WTC11 (cell line): ENCODE measurements around the gene GALNT15. TPM values are rescaled to one million over a fixed set of nuclear protein-coding genes. Genes with fewer than 3 reads are reported as not detected.

Experiments
- ATAC-seq: fragments of 200-7000 bp; cut with Tn5 transposase; 2 replicates; pipeline ENCODE4 v1.10.0; 2021; ENCODE audit warnings: mild to moderate bottlenecking, moderate library complexity
- CTCF ChIA-PET: fragments of 300-600 bp; sonication (Branson Sonifier 250); formaldehyde crosslinking; loops from one replicate; lab custom pipeline; 2021; ENCODE audit warnings: antibody characterized with exemption; lab: Charles Lee
- POLR2A ChIA-PET: fragments of 350-600 bp; sonication (Branson Sonifier 250); formaldehyde crosslinking; loops from one replicate; lab custom pipeline; 2021; ENCODE audit warnings: antibody characterized with exemption; lab: Charles Lee
- DNase-seq: peaks from one replicate; pipeline ENCODE4 v3.0.0; 2021; ENCODE audit warnings: low spot score
- H3K27ac Mint-ChIP-seq: 2 replicates; pipeline ENCODE4 v1.8.0; 2021; ENCODE audit warnings: mixed read lengths
- H3K27me3 Mint-ChIP-seq: 2 replicates; pipeline ENCODE4 v1.8.0; 2021; ENCODE audit warnings: low read depth, mild to moderate bottlenecking, moderate library complexity, mixed read lengths
- H3K36me3 Mint-ChIP-seq: 2 replicates; pipeline ENCODE4 v1.8.0; 2021; ENCODE audit warnings: mixed read lengths
- H3K4me1 Mint-ChIP-seq: 2 replicates; pipeline ENCODE4 v1.8.0; 2022; ENCODE audit warnings: mixed read lengths
- H3K4me3 Mint-ChIP-seq: 2 replicates; pipeline ENCODE4 v1.8.0; 2021; ENCODE audit warnings: mild to moderate bottlenecking, moderate library complexity, mixed read lengths
- H3K9me3 Mint-ChIP-seq: 2 replicates; pipeline ENCODE4 v1.8.0; 2021; ENCODE audit warnings: mixed read lengths
- AFF4 ChIP-seq: sonication (generic); formaldehyde crosslinking; IDR thresholded peaks from 2 replicates; pipeline ENCODE4 v1.8.1; 2023; ENCODE audit warnings: mild to moderate bottlenecking, missing genetic modification reagents, borderline replicate concordance
- ATF1 ChIP-seq: sonication (generic); formaldehyde crosslinking; IDR thresholded peaks from 2 replicates; pipeline ENCODE4 v1.8.1; 2023; ENCODE audit warnings: mild to moderate bottlenecking, moderate library complexity, missing genetic modification reagents
- ATF3 ChIP-seq: sonication (generic); formaldehyde crosslinking; conservative IDR thresholded peaks from 2 replicates; pipeline ENCODE4 v1.8.1; 2022; ENCODE audit warnings: mild to moderate bottlenecking, missing genetic modification reagents
- CREM ChIP-seq: sonication (generic); formaldehyde crosslinking; IDR thresholded peaks from 2 replicates; pipeline ENCODE4 v1.8.1; 2022; ENCODE audit warnings: mild to moderate bottlenecking, missing genetic modification reagents, moderate library complexity
- ETV6 ChIP-seq: sonication (generic); formaldehyde crosslinking; IDR thresholded peaks from 2 replicates; pipeline ENCODE4 v1.8.1; 2022; ENCODE audit warnings: mild to moderate bottlenecking, missing genetic modification reagents
- NFE2L1 ChIP-seq: sonication (generic); formaldehyde crosslinking; IDR thresholded peaks from 2 replicates; pipeline ENCODE4 v1.8.1; 2023; ENCODE audit warnings: missing genetic modification reagents
- NR2C2 ChIP-seq: sonication (generic); formaldehyde crosslinking; IDR thresholded peaks from 2 replicates; pipeline ENCODE4 v1.8.0; 2022; ENCODE audit warnings: mild to moderate bottlenecking, missing genetic modification reagents
- RORB ChIP-seq: fragments of 250-450 bp; sonication (Bioruptor Pico); IDR thresholded peaks from 2 replicates; pipeline ENCODE4 v1.9.0; 2021; ENCODE audit warnings: mild to moderate bottlenecking
- SMAD4 ChIP-seq: sonication (generic); formaldehyde crosslinking; IDR thresholded peaks from 2 replicates; pipeline ENCODE4 v1.8.0; 2022; ENCODE audit warnings: mild to moderate bottlenecking, missing genetic modification reagents
- TP53 ChIP-seq: sonication (generic); formaldehyde crosslinking; IDR thresholded peaks from 2 replicates; pipeline ENCODE4 v1.8.1; 2023; ENCODE audit warnings: mild to moderate bottlenecking, missing genetic modification reagents
- ZNF121 ChIP-seq: sonication (generic); formaldehyde crosslinking; IDR thresholded peaks from 2 replicates; pipeline ENCODE4 v1.8.0; 2023; ENCODE audit warnings: missing genetic modification reagents
- ZNF423 ChIP-seq: fragments of 250-450 bp; sonication (Bioruptor Pico); IDR thresholded peaks from 2 replicates; pipeline ENCODE4 v2.1.2; 2022; ENCODE audit warnings: mild to moderate bottlenecking, moderate library complexity
- ZNF425 ChIP-seq: fragments of 250-450 bp; sonication (Bioruptor Pico); conservative IDR thresholded peaks from 2 replicates; pipeline ENCODE4 v1.9.0; 2021; ENCODE audit warnings: mild to moderate bottlenecking
- total RNA-seq: library from RNA; stranded (reverse); gene quantifications from 3 replicates; pipeline ENCODE4 v1.2.3, GENCODE V29; 2021
- TF ChIP-seq, protein P1 (sequence below): fragments of 250-450 bp; sonication (Bioruptor Pico); IDR thresholded peaks from 2 replicates; pipeline ENCODE4 v1.9.0; 2021; ENCODE audit warnings: mild to moderate bottlenecking
- TF ChIP-seq, protein P2 (sequence below): sonication (generic); formaldehyde crosslinking; IDR thresholded peaks from 2 replicates; pipeline ENCODE4 v1.8.0; 2022; ENCODE audit warnings: mild to moderate bottlenecking, missing genetic modification reagents
- TF ChIP-seq, protein P3 (sequence below): sonication (generic); formaldehyde crosslinking; conservative IDR thresholded peaks from 2 replicates; pipeline ENCODE4 v1.8.1; 2023; ENCODE audit warnings: mild to moderate bottlenecking, low read depth, missing genetic modification reagents, moderate library complexity
- TF ChIP-seq, protein P4 (sequence below): fragments of 250-450 bp; sonication (Bioruptor Pico); IDR thresholded peaks from 2 replicates; pipeline ENCODE4 v2.1.2; 2022; ENCODE audit warnings: mild to moderate bottlenecking, moderate library complexity
- TF ChIP-seq, protein P5 (sequence below): sonication (generic); formaldehyde crosslinking; IDR thresholded peaks from 2 replicates; pipeline ENCODE4 v1.8.0; 2022; ENCODE audit warnings: mild to moderate bottlenecking, missing genetic modification reagents

GALNT15 gene
- total RNA-seq, 1 experiment from 2014 or later = 0.15 TPM

DNA sequence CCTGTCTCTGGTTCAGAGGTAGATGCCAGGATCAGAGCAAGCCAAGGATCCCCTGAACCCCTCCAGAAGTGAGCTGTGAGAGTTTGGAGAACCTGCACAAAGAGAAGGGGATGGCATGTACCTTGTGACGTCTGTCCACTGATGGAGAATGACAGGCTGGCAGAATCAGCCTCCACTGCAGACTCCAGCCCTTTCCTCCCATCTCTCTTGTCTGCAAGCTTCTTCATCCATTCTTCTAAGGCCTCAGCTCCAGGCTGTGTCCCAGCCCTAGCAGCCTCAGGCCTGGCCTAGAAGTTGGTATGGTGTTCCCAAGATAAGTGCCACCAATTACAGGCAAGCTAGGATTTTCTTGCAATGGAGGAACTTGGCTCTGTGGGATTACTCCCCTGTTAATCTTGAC is 8.6 kb downstream of the GALNT15 start:
- Mint-ChIP-seq H3K4me1 (peaks cover 27% of the 10 kb centered on the region), H3K9me3 (no peaks in the 10 kb centered on the region), H3K36me3 (no peaks in the 10 kb centered on the region), H3K27ac (no peak overlapping the region), H3K4me3 (no peak overlapping the region), H3K27me3 (no peaks in the 10 kb centered on the region; the same call in none of the 2 replicates)
- DNase-seq (no peak), ATAC-seq (no peak)
- POLR2A ChIA-PET = no interaction called here
- TF ChIP-seq ZNF121 (CRISPR knock-in tag) (no peak), ETV6 (CRISPR knock-in tag) (no peak), NR2C2 (CRISPR knock-in tag) (no peak), NFE2L1 (CRISPR knock-in tag) (no peak), RORB (no peak), TP53 (CRISPR knock-in tag) (no peak), ZNF425 (CRISPR knock-in tag) (no peak), CREM (no peak), SMAD4 (CRISPR knock-in tag) (no peak), ZNF423 (CRISPR knock-in tag) (no peak)
- TF ChIP-seq, protein P1, sequence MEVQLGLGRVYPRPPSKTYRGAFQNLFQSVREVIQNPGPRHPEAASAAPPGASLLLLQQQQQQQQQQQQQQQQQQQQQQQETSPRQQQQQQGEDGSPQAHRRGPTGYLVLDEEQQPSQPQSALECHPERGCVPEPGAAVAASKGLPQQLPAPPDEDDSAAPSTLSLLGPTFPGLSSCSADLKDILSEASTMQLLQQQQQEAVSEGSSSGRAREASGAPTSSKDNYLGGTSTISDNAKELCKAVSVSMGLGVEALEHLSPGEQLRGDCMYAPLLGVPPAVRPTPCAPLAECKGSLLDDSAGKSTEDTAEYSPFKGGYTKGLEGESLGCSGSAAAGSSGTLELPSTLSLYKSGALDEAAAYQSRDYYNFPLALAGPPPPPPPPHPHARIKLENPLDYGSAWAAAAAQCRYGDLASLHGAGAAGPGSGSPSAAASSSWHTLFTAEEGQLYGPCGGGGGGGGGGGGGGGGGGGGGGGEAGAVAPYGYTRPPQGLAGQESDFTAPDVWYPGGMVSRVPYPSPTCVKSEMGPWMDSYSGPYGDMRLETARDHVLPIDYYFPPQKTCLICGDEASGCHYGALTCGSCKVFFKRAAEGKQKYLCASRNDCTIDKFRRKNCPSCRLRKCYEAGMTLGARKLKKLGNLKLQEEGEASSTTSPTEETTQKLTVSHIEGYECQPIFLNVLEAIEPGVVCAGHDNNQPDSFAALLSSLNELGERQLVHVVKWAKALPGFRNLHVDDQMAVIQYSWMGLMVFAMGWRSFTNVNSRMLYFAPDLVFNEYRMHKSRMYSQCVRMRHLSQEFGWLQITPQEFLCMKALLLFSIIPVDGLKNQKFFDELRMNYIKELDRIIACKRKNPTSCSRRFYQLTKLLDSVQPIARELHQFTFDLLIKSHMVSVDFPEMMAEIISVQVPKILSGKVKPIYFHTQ = no peak
- TF ChIP-seq, protein P2, sequence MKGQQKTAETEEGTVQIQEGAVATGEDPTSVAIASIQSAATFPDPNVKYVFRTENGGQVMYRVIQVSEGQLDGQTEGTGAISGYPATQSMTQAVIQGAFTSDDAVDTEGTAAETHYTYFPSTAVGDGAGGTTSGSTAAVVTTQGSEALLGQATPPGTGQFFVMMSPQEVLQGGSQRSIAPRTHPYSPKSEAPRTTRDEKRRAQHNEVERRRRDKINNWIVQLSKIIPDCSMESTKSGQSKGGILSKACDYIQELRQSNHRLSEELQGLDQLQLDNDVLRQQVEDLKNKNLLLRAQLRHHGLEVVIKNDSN = no peak
- TF ChIP-seq, protein P3, sequence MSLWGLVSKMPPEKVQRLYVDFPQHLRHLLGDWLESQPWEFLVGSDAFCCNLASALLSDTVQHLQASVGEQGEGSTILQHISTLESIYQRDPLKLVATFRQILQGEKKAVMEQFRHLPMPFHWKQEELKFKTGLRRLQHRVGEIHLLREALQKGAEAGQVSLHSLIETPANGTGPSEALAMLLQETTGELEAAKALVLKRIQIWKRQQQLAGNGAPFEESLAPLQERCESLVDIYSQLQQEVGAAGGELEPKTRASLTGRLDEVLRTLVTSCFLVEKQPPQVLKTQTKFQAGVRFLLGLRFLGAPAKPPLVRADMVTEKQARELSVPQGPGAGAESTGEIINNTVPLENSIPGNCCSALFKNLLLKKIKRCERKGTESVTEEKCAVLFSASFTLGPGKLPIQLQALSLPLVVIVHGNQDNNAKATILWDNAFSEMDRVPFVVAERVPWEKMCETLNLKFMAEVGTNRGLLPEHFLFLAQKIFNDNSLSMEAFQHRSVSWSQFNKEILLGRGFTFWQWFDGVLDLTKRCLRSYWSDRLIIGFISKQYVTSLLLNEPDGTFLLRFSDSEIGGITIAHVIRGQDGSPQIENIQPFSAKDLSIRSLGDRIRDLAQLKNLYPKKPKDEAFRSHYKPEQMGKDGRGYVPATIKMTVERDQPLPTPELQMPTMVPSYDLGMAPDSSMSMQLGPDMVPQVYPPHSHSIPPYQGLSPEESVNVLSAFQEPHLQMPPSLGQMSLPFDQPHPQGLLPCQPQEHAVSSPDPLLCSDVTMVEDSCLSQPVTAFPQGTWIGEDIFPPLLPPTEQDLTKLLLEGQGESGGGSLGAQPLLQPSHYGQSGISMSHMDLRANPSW (CRISPR knock-in tag) = no peak
- TF ChIP-seq, protein P4, sequence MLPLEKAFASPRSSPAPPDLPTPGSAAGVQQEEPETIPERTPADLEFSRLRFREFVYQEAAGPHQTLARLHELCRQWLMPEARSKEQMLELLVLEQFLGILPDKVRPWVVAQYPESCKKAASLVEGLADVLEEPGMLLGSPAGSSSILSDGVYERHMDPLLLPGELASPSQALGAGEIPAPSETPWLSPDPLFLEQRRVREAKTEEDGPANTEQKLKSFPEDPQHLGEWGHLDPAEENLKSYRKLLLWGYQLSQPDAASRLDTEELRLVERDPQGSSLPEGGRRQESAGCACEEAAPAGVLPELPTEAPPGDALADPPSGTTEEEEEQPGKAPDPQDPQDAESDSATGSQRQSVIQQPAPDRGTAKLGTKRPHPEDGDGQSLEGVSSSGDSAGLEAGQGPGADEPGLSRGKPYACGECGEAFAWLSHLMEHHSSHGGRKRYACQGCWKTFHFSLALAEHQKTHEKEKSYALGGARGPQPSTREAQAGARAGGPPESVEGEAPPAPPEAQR (CRISPR knock-in tag) = no peak
- TF ChIP-seq, protein P5, sequence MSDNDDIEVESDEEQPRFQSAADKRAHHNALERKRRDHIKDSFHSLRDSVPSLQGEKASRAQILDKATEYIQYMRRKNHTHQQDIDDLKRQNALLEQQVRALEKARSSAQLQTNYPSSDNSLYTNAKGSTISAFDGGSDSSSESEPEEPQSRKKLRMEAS (CRISPR knock-in tag) = no peak
- CTCF ChIA-PET = no interaction called here

- Mint-ChIP-seq H3K9me3 (no peaks in the 10 kb centered on the region), H3K27me3 (no peaks in the 10 kb centered on the region; the same call in none of the 2 replicates), H3K4me3 (no peak overlapping the region), H3K36me3 (no peaks in the 10 kb centered on the region), H3K4me1 (peaks cover 22% of the 10 kb centered on the region), H3K27ac (no peak overlapping the region)
- no peak for DNase-seq
- ChIA-PET POLR2A (no interaction called here), CTCF (interaction anchor here (0.5 kb wide), 1 partner anchor 223 kb away, joined by 3 read pairs; no protein-coding TSS in a partner anchor)
- ATAC-seq = no peak
- TF ChIP-seq AFF4 (CRISPR knock-in tag) (no peak), ATF3 (CRISPR knock-in tag) (no peak), ATF1 (CRISPR knock-in tag) (no peak)
These were observed 9.3 kb downstream of the GALNT15 start for GRCh38 chr3:16183601-16184270.
